M059J (cell line): ENCODE data around the gene DYNC1I2. TPM values are rescaled to one million over a fixed set of nuclear protein-coding genes. Genes with fewer than 3 reads are reported as not detected.
"Not testable (repeated sequence)": the region's sequence is repeated elsewhere in the genome, so short reads cannot be mapped to it uniquely, and the experiment has no call there.

Source experiments
- DNase-seq: peaks from one replicate; pipeline ENCODE4 v3.0.0-alpha.2; 2012; ENCODE audit warnings: low read depth
- total RNA-seq: library from RNA; depleted of rRNA; stranded (reverse); fragments of >200 nt; shearing (Covaris generic); gene quantifications from 2 replicates; pipeline ENCODE4 v1.2.3, GENCODE V29; 2014

The DYNC1I2 gene
- total RNA-seq, 1 experiment from 2014 or later: 98.3 TPM

GRCh38 chr2:171712051-171712450 is 24.8 kb downstream of the DYNC1I2 start:
- peak; percentile 86 for DNase-seq

- DNase-seq: no peak
Observed at GRCh38 chr2:171718720-171719119, 31.5 kb downstream of the DYNC1I2 start.

GRCh38 chr2:171719660-171720059 is 32.4 kb downstream of the DYNC1I2 start:
- no peak for DNase-seq

GRCh38 chr2:171723716-171724683 is 36.7 kb downstream of the DYNC1I2 start:
- peak; percentile 37 for DNase-seq

- DNase-seq: no peak
Observed at GRCh38 chr2:171726847-171727450, 39.7 kb downstream of the DYNC1I2 start.

- no peak for DNase-seq
Observed at GRCh38 chr2:171728989-171729951, 42.0 kb downstream of the DYNC1I2 start.

GRCh38 chr2:171729952-171730317 is 42.7 kb downstream of the DYNC1I2 start:
- no peak for DNase-seq

- no peak for DNase-seq
Observed at GRCh38 chr2:171735991-171736710, 48.9 kb downstream of the DYNC1I2 start.

GRCh38 chr2:171741189-171741588 is 53.9 kb downstream of the DYNC1I2 start:
- peak; percentile 84 for DNase-seq

- no peak for DNase-seq
Observed at GRCh38 chr2:171742760-171743159, 55.5 kb downstream of the DYNC1I2 start.

- DNase-seq: no peak
Observed at GRCh38 chr2:171745141-171745540, 57.9 kb downstream of the DYNC1I2 start.

- no peak for DNase-seq
Observed at GRCh38 chr2:171745806-171746205, 58.5 kb downstream of the DYNC1I2 start.

- no peak for DNase-seq
Observed at GRCh38 chr2:171747371-171747770, 60.1 kb downstream of the DYNC1I2 start.

GRCh38 chr2:171754254-171754939 is 67.1 kb downstream of the DYNC1I2 start:
- peak; percentile 32 for DNase-seq

GRCh38 chr2:171758762-171759161 is 71.5 kb downstream of the DYNC1I2 start:
- not testable (repeated sequence) for DNase-seq

GRCh38 chr2:171761176-171761575 is 73.9 kb downstream of the DYNC1I2 start:
- DNase-seq: peak; percentile 80

- peak; percentile 60 for DNase-seq
Observed at GRCh38 chr2:171762879-171763573, 75.8 kb downstream of the DYNC1I2 start.

- peak; percentile 23 for DNase-seq
Observed at GRCh38 chr2:171763602-171764001, 76.3 kb downstream of the DYNC1I2 start.

GRCh38 chr2:171771463-171771862 is 84.2 kb downstream of the DYNC1I2 start:
- DNase-seq: no peak

- no peak for DNase-seq
Observed at GRCh38 chr2:171772373-171772772, 85.1 kb downstream of the DYNC1I2 start.
